Hindlimb muscle (tissue), 1 donor: Measurements from ENCODE around the gene MZF1. TPM values are rescaled to one million over a fixed set of nuclear protein-coding genes. Genes with fewer than 3 reads are reported as not detected.
A peak's percentile ranks its signal among the peaks of the same experiment; 100 is the strongest.
"Not testable (repeated sequence)": the region's sequence is repeated elsewhere in the genome, so short reads cannot be mapped to it uniquely, and the experiment has no call there.

ENCODE experiments used
- DNase-seq: peaks from one replicate; pipeline ENCODE4 v3.0.0-alpha.2; 2013
- polyA plus RNA-seq: library from polyadenylated mRNA; unstranded; fragments of 120-200 nt; gene quantifications from one replicate; pipeline ENCODE4 v1.2.1, GENCODE V29; 2013; ENCODE audit not compliant: insufficient read length

MZF1 gene
- polyA plus RNA-seq: 19.9 TPM

DNA sequence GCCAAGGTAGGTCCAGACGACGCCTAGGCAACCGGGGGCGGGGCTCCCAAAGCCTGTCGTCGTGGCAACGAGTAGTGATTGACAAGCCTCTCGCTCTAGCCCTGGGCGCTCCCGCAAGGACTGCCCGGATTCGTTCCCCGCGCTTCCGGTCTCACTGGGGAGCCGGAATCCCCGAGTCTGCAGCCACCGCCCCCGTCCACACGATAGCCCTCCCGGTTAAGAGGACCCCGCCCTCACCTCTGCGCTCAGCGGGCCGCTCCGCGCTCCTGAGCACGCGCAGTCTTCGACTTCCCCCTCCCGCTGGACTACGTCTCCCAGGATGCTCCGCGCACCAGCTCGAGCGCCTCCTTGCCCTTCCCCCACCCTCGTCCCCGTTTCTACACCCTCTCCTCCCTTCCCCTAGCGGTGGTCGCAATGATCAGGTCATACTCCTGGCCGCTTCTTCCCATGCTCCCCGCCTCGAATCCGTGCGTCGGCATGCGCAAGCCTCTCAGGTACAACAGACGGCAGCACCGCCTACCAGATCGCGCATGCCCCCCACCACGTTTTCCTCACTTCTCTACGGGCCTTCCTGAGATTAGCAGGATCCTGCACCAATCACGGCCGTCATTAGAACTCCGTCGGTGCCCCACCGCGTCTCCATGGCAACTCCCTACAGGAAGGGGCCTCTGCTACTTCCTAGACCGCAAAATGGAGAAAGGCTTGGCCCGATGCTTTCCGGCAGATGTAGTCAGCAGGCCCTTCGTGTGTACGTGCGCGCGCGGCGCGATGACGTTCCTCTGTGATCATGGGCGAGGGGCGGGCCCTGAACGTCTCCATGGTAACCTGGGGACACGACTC lies at the start of gene MZF1:
TSS of gene MZF1 (minus strand) at position 518 of the 840 bp plus-strand sequence. CDS start 1,946 bp downstream, outside the sequence.
- DNase-seq: peak; percentile 100

DNA sequence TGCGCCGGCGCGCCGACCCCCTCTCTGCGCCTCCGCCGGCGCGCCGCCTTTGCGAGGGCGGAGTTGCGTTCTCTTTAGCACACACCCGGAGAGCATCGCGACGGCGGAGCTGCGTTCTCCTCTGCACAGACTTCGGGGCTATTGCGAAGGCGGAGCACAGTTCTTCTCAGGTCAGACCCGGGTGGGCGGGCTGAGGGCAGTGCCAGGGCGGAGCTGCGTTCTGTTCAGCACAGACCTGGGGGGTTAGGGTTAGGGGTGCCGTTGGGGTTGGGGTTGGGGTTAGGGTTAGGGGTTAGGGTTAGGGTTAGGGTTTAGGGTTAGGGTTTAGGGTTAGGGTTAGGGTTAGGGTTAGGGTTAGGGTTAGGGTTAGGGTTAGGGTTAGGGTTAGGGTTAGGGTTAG lies 34.1 kb upstream of the MZF1 start:
- not testable (repeated sequence) for DNase-seq

- DNase-seq: not testable (repeated sequence)
Measured at GRCh38 chr19:58606251-58606896, 33.2 kb upstream of the MZF1 start.

DNA sequence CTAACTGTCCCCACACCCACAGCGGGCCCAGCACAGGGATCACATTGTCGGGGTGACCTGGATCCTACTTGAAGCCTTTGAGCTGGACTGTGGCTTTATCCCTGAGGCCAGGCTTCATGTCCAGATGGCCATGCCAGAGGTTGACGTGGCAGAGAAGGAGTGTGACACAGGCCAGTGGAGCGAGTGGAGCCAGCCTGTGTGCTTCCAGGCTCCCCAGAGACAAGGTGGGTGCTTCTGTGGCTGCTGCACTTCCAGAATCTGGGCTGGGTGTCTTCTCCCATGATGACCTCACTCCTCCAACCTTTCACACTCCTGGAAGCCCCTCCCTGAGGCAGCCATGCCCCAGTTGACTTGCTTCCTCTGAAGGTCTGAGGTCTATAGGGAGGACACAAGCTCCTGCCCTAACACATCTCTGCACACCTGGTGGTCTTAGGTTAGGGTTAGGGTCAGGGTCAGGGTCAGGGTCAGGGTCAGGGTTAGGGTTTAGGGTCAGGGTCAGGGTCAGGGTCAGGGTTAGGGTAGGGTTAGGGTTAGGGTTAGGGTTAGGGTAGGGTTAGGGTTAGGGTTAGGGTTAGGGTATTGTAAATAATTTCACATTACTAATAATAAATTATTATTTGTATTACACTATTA lies 13.1 kb upstream of the MZF1 start:
- DNase-seq: no peak

DNA sequence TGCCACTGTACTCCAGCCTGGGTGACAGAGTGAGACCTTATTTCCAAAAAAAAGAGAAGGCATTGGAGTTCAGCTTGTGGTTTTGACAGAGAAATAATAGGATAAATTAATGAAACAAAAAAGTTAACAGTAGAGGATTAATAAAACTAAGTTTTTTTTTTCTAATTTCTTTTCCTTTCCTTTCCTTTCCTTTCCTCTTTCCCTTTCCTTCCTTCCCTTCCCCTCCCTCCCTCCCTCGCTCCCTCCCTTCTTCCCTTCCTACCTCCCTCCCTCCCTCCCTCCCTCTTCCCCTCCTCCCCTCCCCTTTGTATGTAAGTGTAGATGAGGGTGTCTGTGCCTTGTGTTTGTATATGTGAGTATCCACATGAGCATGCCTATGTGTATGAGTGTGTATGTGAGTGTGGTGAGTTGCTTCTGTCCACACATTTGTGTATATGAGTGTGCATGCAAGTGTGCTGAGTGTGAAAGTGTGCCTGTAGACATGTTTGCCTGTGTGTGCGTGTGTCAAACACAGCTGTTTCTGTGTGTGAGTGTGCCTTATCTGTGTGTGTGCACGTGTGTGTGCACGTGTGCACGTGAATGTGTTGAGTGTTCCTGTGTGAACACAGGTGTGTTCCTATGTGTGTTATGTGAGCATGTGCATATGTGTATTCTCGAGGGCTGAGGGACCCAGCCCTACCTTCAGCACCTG lies 12.5 kb upstream of the MZF1 start:
- DNase-seq: no peak

- DNase-seq: no peak
Measured at GRCh38 chr19:58584498-58585441, 11.6 kb upstream of the MZF1 start.

- DNase-seq: no peak
Measured at GRCh38 chr19:58582985-58583384, 9.8 kb upstream of the MZF1 start.

DNA sequence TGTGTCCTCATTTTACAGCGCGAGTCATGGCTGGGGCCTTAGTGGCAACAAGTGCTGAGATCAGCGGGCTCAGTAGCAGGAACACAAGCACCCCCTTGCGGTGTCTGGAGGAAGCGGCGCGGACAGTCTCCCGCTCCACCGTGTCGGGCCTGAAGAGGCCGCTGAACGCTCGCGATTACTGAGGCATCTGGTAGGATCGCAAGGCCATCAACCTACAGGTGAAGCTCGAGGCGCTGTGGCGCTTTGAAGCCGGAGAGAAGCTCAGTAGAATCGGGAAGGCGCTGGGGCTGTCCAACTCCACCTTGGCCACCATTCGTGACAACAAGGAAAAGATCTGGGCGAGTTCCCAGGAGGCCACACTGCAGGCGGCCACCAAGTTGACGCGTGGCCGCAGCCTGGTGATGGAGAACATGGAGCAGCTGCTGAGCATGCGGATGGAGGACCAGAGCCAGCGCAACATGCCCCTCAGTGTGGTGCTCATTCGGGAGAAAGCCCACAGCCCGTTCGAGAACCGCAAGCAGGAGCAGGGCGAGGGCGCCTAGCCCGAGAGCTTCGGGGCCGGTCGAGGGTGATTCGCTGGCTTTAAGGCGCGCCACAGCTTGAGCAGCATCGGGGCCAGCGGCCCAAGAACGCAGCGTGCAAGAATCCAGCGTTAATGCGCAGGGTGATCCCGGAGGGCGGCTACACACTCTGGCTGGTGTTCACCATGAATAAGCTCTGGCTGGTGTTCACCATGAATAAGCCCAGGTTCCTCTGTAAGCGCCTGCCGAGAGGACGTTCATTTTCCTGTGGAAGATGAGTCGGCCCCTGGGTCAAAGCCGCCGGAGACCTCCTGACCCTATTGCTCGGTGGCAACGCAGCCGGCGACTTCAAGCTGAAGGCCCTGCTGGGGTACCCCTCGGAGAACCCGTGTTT lies 8.3 kb upstream of the MZF1 start:
- peak; percentile 86 for DNase-seq

GRCh38 chr19:58579473-58580142 lies 6.5 kb upstream of the MZF1 start:
- no peak for DNase-seq

DNA sequence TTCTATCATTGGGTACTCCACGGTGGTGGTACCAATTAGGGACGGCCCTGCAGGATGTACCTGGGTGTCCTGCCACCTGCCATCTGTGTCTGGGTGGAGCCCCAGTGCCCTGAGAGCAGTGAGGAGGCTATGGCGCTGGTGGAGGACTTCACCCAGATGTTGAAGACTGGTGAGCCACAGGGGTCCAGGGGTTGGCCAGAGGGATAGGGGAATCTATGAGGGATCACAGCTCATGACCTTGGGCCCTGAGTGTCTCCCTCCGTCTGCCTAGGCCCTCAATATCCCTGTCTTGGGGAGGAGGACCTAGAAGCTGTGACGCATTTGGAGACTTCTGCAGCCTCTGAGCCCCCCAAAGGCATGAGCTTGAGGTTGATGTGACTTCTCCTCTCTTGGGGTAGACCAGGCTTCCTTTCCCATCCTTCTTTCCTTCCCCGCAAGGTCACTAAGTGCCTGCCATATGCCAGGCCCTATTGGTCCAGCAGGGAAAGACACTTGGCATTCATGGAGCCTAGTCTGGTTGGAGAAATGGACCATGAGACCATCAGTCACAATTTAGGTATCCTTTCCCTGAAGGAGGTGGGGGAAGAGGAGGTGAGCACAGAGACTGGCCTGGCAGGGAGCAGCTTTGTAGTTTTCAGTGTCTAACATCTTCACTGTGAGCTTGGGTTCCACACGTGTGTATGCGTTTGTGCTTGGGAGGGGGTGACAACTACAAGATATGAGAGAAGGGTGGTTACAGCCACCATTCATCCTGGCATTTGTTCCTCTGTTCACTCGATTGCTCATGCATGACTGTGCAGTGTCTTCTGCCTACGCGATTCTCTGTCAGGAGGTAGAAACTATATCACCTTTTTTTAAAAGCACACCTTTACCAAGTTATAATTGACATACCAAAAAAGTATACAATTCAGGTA lies 5.1 kb upstream of the MZF1 start:
- DNase-seq: no peak

GRCh38 chr19:58577581-58577980 lies 4.4 kb upstream of the MZF1 start:
- not testable (repeated sequence) for DNase-seq

DNA sequence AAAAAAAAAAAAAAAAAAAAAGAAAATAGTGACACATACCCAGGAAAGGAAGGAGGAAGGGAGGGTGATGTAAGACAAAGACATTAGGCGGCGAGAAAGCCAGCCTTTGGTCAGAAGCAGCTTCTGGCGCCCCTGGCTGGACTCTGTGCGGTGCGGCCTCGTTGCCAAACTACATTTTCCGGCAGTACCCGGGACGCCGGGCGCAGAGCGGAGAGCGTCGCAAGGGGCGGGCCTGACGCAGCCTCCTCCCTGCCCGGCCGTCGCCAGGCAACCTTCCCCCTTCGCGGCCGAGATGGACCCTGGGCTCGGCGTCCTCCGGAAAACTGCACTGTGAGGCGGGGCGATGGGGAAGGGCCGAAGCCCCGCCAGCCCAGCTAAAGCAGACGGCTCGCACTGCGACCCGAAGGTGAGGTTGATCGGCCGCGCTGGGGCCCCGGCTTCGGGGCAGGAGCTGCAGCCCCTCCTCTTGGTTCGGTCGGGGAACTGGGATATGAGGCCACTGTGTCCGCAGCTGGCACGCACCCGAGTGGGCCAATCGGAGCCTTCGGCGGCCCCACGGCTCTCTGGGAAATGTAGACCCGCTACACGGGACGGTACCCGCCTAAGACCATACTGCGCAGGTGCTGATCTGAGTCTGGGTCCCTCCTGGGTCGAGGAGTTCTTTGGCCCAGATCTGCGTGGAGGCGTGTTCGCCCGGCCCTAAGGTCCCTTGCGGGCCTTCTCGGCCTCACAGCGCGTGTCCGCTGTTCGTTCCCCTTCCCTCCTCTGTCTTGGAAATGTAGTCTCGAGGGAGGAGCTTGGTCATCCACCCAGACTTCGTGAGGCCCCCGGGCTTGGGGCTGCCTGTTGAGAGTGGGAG lies 2.3 kb upstream of the MZF1 start:
- peak; percentile 96 for DNase-seq

DNA sequence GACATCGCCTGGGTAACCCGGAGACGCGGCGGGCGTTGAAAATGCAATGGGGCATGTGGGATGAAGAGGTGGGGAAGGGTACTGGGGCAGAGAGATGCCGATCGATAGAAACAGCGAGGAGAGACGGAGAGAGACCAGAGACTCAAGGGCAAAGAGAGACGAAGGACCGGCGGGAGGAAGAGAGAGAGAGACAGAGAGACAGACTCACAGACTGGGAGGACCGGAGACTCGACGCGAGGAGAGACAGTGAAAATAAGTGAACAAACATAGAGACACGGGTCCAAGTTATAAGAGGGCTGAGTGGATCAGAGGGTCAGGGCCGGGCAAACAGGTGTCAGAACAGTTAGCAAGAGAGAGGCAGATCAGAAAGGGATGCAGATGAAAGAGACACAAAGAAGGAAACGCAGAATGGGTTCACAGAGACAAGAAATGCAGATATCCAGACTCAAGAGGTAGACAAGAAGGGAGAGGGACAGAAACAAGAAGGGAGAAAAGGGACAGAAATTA lies 576 bp upstream of the MZF1 start:
- DNase-seq: no peak

DNA sequence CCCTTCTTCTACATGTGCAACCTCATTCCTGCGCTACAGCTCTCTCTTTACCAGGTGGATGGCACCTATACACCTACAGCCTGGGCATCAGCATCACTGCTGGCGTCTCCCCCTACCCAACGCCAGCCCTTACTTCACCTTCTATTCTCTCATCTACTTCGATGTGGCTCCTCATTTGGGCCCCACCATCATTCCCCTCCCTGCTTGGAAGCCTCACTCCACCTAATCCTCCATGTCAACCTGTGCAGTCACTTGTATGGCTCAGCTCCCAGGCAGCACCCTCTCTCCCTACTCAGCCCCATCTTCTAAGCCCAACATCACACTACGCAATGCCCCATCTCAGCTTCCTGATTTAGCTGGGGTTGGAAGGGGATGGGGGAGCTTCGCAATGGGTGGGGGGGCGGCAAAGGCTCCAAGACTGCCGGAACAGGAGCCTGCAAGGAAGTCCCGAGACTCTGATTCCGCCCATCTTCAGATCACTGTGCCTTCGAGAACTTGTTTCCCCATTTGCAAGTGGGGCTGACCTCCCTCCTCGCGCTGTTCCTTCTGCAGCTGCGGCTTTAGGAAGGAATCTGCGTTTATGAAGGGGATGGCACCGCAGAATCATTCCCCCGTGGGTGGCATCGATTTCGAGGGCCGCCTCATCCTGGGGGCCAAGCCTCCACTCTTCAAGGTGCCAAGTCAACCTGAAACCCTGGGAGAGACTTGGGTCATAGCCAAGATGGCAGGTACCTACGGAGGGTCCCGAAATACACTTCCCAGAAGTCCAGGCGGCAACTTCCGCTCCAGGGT lies 913 bp downstream of the MZF1 start:
- peak; percentile 42 for DNase-seq

GRCh38 chr19:58571575-58571947 lies 1.6 kb downstream of the MZF1 start:
- DNase-seq: no peak

DNA sequence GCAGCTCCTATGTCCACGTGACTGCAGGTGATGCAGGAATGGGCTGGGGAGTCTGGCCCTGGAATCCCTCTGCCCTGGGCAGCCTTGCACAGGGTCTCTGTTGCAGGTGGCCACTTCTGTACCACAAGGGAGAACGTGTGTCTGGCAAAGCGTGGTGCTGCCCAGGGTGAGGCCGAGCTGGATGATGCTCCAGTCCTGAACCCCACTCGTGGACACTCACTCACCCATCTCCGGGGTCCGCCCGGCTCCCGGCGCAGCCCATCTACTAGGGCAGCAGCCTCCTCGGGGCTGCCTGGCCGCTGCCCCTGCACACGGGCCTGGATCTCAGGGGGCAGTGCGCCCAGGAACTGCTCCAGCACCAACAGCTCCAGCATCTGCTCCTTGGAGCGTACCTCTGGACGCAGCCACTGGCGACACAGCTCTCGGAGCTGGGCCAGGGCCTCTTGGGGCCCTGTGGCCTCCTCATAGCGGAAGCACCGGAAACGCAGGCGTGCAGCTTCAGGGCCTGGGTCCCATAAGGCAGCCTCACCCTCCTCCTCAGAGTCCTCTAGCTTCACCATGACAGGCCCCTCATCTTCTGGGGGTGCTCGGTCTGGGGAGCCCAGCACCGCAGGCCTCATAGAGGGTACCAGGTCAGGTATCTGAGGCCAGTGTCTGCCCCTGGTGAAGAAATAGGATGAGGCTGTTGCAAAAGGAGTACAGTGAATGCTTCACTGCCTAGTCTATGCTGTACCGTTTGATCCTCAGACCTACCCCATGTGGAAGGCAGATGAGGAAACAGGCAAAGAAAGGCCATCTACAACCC lies 2.2 kb downstream of the MZF1 start:
- DNase-seq: no peak
